ENCODE data around the gene GPR183. TPM values are rescaled to one million over a fixed set of nuclear protein-coding genes. Genes with fewer than 3 reads are reported as not detected.

GPR183 gene
- total RNA-seq, 2 experiments from 2014 or later, result 5.0 to 5.2 TPM

GRCh38 chr13:99311748-99312492 lies 4.7 kb upstream of the GPR183 start:
- Mint-ChIP-seq H3K27ac (no peak overlapping the region), H3K4me3 (no peak overlapping the region)

GRCh38 chr13:99311137-99311536 lies 3.9 kb upstream of the GPR183 start:
- Mint-ChIP-seq H3K4me3 (no peak overlapping the region), H3K27ac (peak overlapping the region; percentile 71), H3K9me3 (ENCODE audit: insufficient read depth) (no peaks in the 10 kb centered on the region), H3K36me3 (ENCODE audit: low read depth) (peaks cover 47% of the 10 kb centered on the region), H3K27me3 (ENCODE audit: low read depth) (no peaks in the 10 kb centered on the region), H3K4me1 (ENCODE audit: low read depth) (peaks cover 73% of the 10 kb centered on the region)
- DNase-seq (no peak), ATAC-seq (no peak)
- ChIA-PET POLR2A (no interaction called here), CTCF (interaction anchor here (4.6 kb wide), 1 partner anchor 41 kb away, joined by 23 read pairs; no protein-coding TSS in a partner anchor)

More at GRCh38 chr13:99311748-99312492, 4.7 kb upstream of the GPR183 start:
- Mint-ChIP-seq H3K4me1 (ENCODE audit: low read depth) (peaks cover 73% of the 10 kb centered on the region), H3K36me3 (ENCODE audit: low read depth) (peaks cover 51% of the 10 kb centered on the region), H3K9me3 (ENCODE audit: insufficient read depth) (no peaks in the 10 kb centered on the region), H3K27me3 (ENCODE audit: low read depth) (no peaks in the 10 kb centered on the region)
- DNase-seq, result no peak
- ChIA-PET CTCF (interaction anchor here (1.0 to 4.6 kb wide), 5 partner anchors 9 to 45 kb away, joined by 3 to 23 read pairs (median 3); no protein-coding TSS in a partner anchor), POLR2A (no interaction called here)
- no peak for ATAC-seq

- POLR2A ChIA-PET, result no interaction called here
- H3K36me3 Mint-ChIP-seq (ENCODE audit: low read depth), result peaks cover 49% of the 10 kb centered on the region
These were observed 3.3 kb upstream of the GPR183 start for GRCh38 chr13:99310382-99311031.

GRCh38 chr13:99308471-99309087 lies 1.4 kb upstream of the GPR183 start:
- Mint-ChIP-seq H3K36me3 (ENCODE audit: low read depth) (peaks cover 50% of the 10 kb centered on the region), H3K9me3 (ENCODE audit: insufficient read depth) (no peaks in the 10 kb centered on the region), H3K27me3 (ENCODE audit: low read depth) (no peaks in the 10 kb centered on the region), H3K4me1 (ENCODE audit: low read depth) (peaks cover 74% of the 10 kb centered on the region), H3K27ac (peak overlapping the region; percentile 1), H3K4me3 (no peak overlapping the region)
- DNase-seq, result no peak
- ATAC-seq, result no peak
- ChIA-PET POLR2A (interaction anchor here (0.9 kb wide), 1 partner anchor 73 kb away, joined by 4 read pairs; no protein-coding TSS in a partner anchor), CTCF (interaction anchor here (0.8 to 4.0 kb wide), 9 partner anchors 12 to 127 kb away, joined by 3 to 24 read pairs (median 4); no protein-coding TSS in a partner anchor)

More at GRCh38 chr13:99310382-99311031, 3.3 kb upstream of the GPR183 start:
- Mint-ChIP-seq H3K4me3 (no peak overlapping the region), H3K9me3 (ENCODE audit: insufficient read depth) (no peaks in the 10 kb centered on the region), H3K27ac (no peak overlapping the region), H3K27me3 (ENCODE audit: low read depth) (no peaks in the 10 kb centered on the region), H3K4me1 (ENCODE audit: low read depth) (peaks cover 77% of the 10 kb centered on the region)
- ATAC-seq (no peak), DNase-seq (no peak)
- CTCF ChIA-PET, result interaction anchor here (4.6 kb wide), 1 partner anchor 41 kb away, joined by 23 read pairs; no protein-coding TSS in a partner anchor

GRCh38 chr13:99307648-99308339 lies 595 bp upstream of the GPR183 start:
- DNase-seq (peak; percentile 64), ATAC-seq (peak; percentile 67)
- ChIA-PET POLR2A (interaction anchor here (0.9 to 1.1 kb wide), 3 partner anchors 46 to 74 kb away, joined by 4 to 5 read pairs (median 4); no protein-coding TSS in a partner anchor), CTCF (interaction anchor here (0.9 to 4.0 kb wide), 11 partner anchors 10 to 128 kb away, joined by 3 to 24 read pairs (median 4); partner anchors contain the start of gene UBAC2)
- peak overlapping the region; percentile 73 for H3K4me3 Mint-ChIP-seq
- peak overlapping the region; percentile 89 for H3K27ac Mint-ChIP-seq
- H3K36me3 Mint-ChIP-seq (ENCODE audit: low read depth), result peaks cover 48% of the 10 kb centered on the region
- peaks cover 76% of the 10 kb centered on the region for H3K4me1 Mint-ChIP-seq (ENCODE audit: low read depth)
- H3K9me3 Mint-ChIP-seq (ENCODE audit: insufficient read depth), result no peaks in the 10 kb centered on the region
- no peaks in the 10 kb centered on the region for H3K27me3 Mint-ChIP-seq (ENCODE audit: low read depth)

- DNase-seq, result no peak
- CTCF ChIA-PET, result interaction anchor here (1.0 to 3.8 kb wide), 7 partner anchors 8 to 136 kb away, joined by 3 to 22 read pairs (median 3); no protein-coding TSS in a partner anchor
- POLR2A ChIA-PET, result interaction anchor here (1.0 to 2.0 kb wide), 4 partner anchors 9 to 105 kb away, joined by 4 to 6 read pairs (median 6); partner anchors contain the start of gene UBAC2
- Mint-ChIP-seq H3K4me1 (ENCODE audit: low read depth) (peaks cover 71% of the 10 kb centered on the region), H3K27ac (no peak overlapping the region), H3K9me3 (ENCODE audit: insufficient read depth) (no peaks in the 10 kb centered on the region), H3K27me3 (ENCODE audit: low read depth) (no peaks in the 10 kb centered on the region), H3K4me3 (peak overlapping the region; percentile 53), H3K36me3 (ENCODE audit: low read depth) (peaks cover 48% of the 10 kb centered on the region)
- no peak for ATAC-seq
These were observed 1.6 kb downstream of the GPR183 start for GRCh38 chr13:99305566-99305965.

GRCh38 chr13:99305158-99305557 lies 2.0 kb downstream of the GPR183 start:
- Mint-ChIP-seq H3K4me3 (peak overlapping the region; percentile 56), H3K9me3 (ENCODE audit: insufficient read depth) (no peaks in the 10 kb centered on the region), H3K4me1 (ENCODE audit: low read depth) (peaks cover 73% of the 10 kb centered on the region), H3K36me3 (ENCODE audit: low read depth) (peaks cover 47% of the 10 kb centered on the region), H3K27me3 (ENCODE audit: low read depth) (no peaks in the 10 kb centered on the region), H3K27ac (no peak overlapping the region)
- ChIA-PET CTCF (interaction anchor here (1.0 to 3.8 kb wide), 5 partner anchors 10 to 137 kb away, joined by 3 to 22 read pairs (median 3); no protein-coding TSS in a partner anchor), POLR2A (interaction anchor here (1.5 to 2.0 kb wide), 3 partner anchors 19 to 105 kb away, joined by 6 read pairs; partner anchors contain the start of gene UBAC2)
- ATAC-seq (no peak), DNase-seq (no peak)

- ATAC-seq (no peak), DNase-seq (no peak)
- Mint-ChIP-seq H3K4me1 (ENCODE audit: low read depth) (peaks cover 77% of the 10 kb centered on the region), H3K27me3 (ENCODE audit: low read depth) (no peaks in the 10 kb centered on the region), H3K36me3 (ENCODE audit: low read depth) (peaks cover 44% of the 10 kb centered on the region), H3K27ac (peak overlapping the region; percentile 69), H3K4me3 (peak overlapping the region; percentile 31), H3K9me3 (ENCODE audit: insufficient read depth) (no peaks in the 10 kb centered on the region)
- POLR2A ChIA-PET, result interaction anchor here (0.8 to 1.9 kb wide), 3 partner anchors 37 to 77 kb away, joined by 3 to 6 read pairs (median 4); no protein-coding TSS in a partner anchor
- CTCF ChIA-PET, result interaction anchor here (1.0 to 2.6 kb wide), 5 partner anchors 11 to 36 kb away, joined by 3 to 13 read pairs (median 6); no protein-coding TSS in a partner anchor
These were observed 2.7 kb downstream of the GPR183 start for GRCh38 chr13:99304541-99304940.

GRCh38 chr13:99303863-99304521 lies 3.2 kb downstream of the GPR183 start:
- ATAC-seq (peak; percentile 12), DNase-seq (no peak)
- H3K36me3 Mint-ChIP-seq (ENCODE audit: low read depth), result peaks cover 43% of the 10 kb centered on the region
- H3K27me3 Mint-ChIP-seq (ENCODE audit: low read depth), result no peaks in the 10 kb centered on the region
- H3K4me1 Mint-ChIP-seq (ENCODE audit: low read depth), result peaks cover 81% of the 10 kb centered on the region
- ChIA-PET CTCF (interaction anchor here (1.0 to 2.6 kb wide), 5 partner anchors 10 to 37 kb away, joined by 3 to 13 read pairs (median 6); no protein-coding TSS in a partner anchor), POLR2A (interaction anchor here (0.8 to 1.9 kb wide), 4 partner anchors 37 to 118 kb away, joined by 3 to 6 read pairs (median 4); no protein-coding TSS in a partner anchor)
- peak overlapping the region; percentile 31 for H3K4me3 Mint-ChIP-seq
- peak overlapping the region; percentile 69 for H3K27ac Mint-ChIP-seq
- H3K9me3 Mint-ChIP-seq (ENCODE audit: insufficient read depth), result no peaks in the 10 kb centered on the region
